ACHN (cell line): Measurements from ENCODE around the gene ENTHD1.
"Not testable (repeated sequence)": the region's sequence is repeated elsewhere in the genome, so short reads cannot be mapped to it uniquely, and the experiment has no call there.

Source experiments
- DNase-seq: peaks from one replicate; pipeline ENCODE4 v3.0.0-alpha.2; 2015
- in situ Hi-C: cut with HindIII; loops from 2 replicates; pipeline ENCODE4 v1.10.0; 2017; ENCODE audit warnings: low sequenced_read_pairs, low pct_ligation_motif_present, low pct_unique_long_range_greater_than_20kb

ENTHD1 gene

DNA sequence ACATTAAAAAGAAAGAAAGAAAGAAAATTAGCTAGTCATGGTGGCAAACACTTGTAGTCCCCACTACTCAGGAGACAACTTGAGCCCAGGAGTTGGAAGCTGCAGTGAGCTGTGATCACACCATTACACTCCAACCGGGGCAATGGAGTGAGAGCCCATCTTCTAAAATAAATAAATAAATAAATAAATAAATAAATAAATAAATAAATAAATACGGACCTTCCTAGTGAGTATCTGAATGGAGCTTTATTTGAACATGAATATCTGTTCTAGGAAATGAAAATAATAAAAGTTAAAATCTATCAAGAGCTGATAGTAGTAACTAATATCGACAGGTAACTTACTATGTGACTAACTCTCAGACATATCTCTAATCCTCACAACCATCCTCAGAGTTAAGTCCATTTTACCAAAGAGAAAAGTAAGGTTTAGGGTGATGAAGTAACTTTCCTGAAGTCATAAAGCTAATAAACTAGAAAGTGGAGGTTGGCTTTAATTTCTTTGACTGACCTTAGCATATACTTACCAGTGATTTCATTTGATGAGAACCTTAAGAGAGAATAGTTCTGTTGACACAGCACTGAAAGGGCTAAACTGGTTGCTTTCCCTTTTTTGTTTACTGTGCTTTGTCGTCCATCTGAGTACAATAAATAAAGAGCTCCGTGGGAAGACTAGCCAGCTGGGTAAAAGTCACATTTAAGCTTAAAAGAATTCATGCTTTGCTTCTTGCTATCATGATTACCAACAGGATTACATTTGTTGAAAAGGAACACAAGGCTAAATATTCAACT lies 22.4 kb downstream of the ENTHD1 start:
- DNase-seq: no peak
- in situ Hi-C loops: no loop called here

DNA sequence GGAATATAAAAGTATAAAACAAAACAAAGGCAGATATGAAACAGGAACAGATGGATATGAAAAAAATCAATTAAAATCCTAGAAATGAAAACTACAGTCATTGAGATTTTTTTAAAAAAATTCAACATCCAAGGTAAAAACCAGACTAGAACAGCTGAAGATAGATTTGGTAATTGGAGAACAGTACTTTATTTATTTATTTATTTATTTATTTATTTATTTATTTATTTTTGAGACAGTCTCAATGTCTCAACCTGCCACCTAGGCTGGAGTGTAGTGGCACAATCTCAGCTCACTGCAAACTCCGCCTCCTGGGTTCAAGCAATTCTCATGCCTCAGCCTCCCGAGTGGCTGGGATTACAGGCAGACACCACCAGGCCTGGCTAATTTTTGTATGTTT lies 23.8 kb downstream of the ENTHD1 start:
- in situ Hi-C loops, DNase-seq: not testable (repeated sequence)

DNA sequence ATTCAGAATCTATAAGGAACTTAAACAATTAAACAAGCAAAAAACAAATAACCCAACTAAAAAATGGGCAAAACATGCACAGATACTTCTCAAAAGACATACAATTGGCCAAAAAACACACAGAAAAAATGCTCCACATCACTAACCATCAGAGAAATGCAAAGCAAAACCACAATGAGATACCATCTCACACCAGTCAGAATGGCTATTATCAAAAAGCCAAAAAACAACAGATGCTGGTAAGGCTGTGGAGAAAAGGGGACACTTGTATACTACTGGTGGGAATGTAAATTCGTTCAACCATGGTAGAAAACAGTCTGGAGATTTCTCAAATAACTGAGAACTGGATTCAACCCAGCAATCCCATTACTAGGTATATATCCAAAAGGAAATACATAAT lies 24.8 kb downstream of the ENTHD1 start:
- no peak for DNase-seq
- in situ Hi-C loops: no loop called here

DNA sequence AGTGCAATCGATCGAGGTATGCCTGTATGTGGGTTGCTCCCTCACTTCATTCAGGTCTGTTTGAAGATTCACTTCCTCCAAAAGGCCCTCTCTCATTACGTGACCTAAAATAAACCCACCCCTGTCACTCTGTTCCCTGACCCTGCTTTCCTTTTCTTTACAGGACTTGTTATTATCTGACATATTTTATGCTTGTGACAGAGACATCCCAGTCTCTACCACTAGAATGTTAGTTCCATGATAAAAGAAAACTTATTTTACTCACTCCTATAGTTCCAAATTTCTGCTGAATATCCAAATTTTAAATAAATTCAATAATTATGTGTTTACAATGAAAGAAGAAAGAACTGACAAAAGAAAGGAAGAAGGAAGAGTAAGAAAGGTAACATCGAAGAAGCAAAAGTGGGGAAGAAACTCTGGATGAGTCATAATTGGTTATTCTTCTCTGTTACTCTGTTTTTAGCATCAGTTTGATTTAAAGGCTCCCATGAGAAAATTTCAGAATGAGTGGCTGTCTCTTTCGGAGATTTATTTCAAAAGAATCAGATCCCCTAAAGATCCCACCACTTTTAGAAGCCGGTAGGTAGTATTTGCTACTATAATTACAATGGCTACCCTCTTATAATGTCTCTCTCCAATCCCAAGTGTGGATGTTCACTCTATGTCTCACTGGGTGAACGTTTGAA lies 33.5 kb downstream of the ENTHD1 start:
- no peak for DNase-seq
- in situ Hi-C loops: no loop called here

DNA sequence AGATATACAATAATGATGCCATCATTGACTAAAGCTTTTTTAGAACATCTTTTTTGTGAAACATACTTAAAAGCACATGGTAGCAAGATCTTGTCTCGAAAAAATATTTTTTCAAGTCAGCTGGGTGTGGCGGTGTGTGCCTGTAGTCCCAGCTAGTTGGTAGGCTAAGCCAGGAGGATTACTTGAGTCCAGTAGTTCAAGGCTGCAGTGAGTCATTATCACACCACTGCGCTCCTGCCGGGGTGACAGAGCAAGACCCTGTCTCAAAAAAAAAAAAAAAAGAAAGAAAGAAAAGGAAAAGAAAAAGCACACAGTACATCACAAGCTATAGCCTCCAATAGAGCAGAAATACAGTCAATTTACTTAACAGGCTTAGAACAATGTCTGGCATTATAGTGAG lies 37.0 kb downstream of the ENTHD1 start:
- no peak for DNase-seq
- in situ Hi-C loops: no loop called here

DNA sequence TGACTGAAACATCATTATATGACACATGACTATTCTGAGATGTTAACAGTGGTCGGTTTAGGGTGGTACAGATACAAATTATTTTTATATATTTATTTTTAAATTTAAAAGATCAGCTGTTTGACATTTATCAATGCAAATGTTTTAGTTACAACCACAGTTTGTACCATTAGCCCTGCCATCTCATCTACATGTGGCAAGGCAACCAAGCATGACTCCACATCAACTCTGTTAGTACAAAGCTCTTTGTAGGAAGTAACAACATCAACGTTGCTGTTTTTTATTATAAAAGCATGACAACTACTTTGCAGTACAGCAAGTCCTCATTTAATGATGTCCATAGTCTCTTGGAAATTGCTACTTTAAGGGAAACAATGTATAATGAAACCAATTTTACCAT lies 40.8 kb downstream of the ENTHD1 start:
- no peak for DNase-seq
- in situ Hi-C loops: no loop called here

DNA sequence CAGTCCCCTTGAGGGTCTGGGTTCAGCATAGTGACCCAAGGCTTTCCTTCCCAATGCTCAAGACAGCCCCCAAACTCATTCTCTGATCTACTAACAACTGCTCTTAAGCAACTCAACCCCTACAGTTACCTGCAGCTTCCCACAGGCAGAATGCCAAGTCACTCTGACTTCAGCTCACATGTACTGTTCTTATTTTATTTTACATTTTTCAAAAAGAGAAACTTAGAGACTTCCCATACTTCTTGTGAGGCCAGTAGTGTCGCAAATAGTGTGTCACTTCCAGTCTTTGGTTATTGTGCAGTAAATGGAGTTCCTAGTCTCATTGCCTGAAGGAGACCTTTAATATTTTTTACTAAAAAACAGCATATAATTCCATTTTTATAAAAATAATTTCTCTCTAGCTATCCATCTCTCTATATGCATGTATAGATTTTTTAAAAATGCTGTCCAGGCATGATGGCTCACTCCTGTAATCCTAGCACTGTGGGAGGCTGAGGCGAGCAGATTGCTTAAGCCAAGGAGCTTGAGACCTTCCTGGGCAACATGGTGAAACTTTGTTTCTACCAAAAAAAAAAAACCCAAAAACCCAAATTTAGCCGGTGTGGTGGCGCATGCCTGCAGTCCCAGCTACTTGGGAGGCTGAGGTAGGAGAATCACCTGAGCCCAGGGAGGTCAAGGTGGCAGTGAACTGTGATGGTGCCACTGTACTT lies 41.8 kb downstream of the ENTHD1 start:
- in situ Hi-C loops: no loop called here
- no peak for DNase-seq

DNA sequence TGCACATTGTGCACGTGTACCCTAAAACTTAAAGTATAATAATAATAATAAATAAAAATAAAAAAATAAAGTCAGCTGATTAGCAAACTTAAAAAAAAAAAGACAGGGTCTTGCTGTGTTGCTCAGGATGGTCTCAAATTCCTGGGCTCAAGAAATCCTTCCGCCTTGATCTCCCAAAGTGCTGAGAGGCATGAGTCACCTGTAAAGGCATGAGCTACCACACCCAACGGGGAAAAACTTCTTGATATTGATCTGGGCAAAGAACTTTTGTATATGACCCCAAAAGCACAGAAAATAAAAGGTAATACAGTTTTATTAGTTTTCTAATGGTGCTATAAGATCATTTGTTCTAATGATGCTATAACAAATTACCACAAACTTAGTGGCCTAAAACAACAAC lies 46.1 kb downstream of the ENTHD1 start:
- in situ Hi-C loops: no loop called here
- no peak for DNase-seq

DNA sequence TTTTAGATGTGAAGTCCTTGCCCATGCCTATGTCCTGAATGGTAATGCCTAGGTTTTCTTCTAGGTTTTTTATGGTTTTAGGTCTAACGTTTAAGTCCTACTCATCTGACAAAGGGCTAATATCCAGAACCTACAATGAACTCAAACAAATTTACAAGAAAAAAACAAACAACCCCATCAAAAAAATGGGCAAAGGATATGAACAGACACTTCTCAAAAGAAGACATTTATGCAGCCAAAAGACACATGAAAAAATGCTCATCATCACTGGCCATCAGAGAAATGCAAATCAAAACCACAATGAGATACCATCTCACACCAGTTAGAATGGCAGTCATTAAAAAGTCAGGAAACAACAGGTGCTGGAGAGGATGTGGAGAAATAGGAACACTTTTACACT lies 47.0 kb downstream of the ENTHD1 start:
- in situ Hi-C loops, DNase-seq: not testable (repeated sequence)

DNA sequence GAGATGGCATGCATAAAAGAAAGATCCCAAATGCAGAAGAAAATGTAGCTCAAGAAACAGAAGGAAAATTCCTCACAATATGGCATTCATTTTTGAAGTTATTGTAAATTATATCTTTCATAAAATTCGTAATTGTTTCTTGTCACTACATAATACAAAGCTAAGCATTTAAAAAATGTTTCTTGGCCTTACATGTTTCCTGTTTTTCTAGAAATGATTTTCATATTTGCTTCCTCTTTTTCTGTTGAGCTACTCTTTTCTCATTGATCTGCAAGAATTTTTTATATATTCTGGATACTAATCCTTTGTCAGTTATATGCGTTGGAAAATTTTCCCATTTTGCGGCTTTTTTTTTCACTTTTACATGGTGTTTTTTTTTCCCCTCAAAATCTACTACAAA lies 48.0 kb downstream of the ENTHD1 start:
- in situ Hi-C loops: no loop called here
- DNase-seq: no peak

DNA sequence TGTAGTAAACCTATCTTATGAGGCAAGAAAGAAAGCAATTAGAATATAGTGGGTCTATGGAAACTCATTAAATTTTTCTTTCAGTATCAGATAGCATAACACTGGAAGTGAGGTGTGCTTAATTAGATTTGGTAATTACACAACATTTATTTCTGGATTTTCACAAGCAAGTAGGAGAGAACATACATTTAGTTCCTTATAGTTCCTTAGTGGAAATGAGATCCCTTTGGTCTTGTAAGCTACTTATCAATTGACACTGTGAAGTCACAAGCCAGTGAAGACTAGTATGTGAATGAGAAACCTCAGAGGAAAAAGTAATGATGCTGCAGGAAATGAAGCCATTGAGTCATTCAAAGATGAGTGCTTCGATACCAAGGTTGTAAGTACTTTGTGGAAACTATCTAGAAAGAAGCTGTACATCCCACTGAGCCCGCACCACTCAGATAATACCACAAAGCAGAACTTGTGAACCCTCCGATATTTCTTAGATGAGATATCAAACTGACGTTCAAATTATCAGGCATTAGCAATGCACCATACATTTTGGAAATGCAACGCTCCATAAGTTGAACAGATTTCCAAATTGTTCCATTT lies 53.5 kb downstream of the ENTHD1 start:
- in situ Hi-C loops: no loop called here
- DNase-seq: no peak

DNA sequence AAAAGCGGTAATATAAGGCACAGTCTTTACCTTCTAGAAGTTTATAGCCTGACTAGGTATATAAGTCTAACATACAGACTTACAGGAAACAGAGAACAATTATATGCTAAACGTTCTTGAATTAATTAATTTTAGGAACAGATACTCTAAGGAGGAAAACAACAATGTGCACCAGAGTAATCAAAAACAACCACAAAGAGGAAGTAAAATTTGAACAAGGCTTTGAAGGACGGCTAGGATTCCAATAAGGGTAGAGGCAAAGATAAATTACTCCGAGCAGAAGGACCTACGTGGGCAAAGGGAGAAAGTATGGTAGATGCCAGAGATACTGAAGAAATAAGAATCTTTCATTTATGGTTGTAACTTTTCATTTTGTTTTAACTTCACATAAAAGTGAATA lies 54.4 kb downstream of the ENTHD1 start:
- no peak for DNase-seq
- in situ Hi-C loops: no loop called here

DNA sequence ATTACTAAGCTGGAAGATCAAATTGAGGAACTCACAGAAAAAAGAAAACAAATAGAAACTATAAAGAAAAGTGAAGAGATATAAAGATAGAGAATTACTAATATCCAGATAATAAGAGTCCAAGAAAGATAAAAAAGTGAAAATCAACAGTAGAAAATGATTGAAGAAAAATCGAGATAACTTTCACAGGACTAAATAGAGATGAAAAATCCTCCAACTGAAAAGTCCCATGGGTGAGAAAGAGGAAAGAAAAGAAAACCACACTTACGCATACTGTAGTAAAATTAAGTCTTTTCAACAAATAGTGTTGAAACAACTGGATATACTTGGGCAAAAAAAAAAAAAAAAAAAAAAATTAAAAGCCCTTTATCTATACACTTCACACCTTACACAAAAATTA lies 60.0 kb downstream of the ENTHD1 start:
- in situ Hi-C loops: no loop called here
- no peak for DNase-seq

DNA sequence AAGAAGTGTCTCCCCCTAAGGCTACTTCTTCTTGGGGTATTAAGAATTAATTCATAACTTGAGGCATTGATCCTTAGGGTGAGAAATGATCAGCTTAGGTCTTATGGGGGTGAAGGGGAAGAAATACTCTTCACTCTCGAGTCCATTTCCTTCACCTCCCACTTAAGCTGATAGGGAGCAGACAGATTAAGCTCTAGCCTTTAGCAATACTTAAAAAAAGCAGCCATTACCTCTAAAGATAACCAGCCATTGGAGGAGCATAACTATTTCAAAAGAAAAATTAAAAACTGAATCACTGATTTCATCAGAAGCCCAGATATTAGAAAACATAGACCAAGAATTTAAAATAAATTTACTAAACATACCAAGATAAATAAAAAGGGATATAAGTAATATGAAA lies 60.5 kb downstream of the ENTHD1 start:
- in situ Hi-C loops: no loop called here
- DNase-seq: no peak

DNA sequence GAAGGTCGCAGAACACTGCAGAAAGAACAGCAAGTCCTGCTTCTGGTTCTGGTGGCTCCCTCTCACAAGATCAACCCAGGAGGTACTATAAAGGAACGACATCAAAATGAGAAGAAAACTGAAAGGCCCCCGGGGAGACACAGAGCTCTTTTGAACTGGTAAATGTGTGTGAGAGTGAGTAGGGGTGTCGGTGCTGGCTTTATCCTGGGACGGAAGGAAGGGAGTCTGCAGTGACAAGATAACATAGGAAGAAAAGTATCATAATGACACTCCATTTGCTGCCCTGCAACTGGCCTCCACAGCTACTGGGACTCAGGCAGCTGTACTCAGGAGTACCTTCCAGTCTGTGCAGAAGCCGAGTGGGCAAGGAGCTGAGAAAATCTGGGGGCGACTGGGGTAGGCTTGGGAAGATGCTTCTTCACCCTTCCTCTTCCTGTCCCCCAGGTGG lies 60.9 kb downstream of the ENTHD1 start:
- DNase-seq: no peak
- in situ Hi-C loops: no loop called here

DNA sequence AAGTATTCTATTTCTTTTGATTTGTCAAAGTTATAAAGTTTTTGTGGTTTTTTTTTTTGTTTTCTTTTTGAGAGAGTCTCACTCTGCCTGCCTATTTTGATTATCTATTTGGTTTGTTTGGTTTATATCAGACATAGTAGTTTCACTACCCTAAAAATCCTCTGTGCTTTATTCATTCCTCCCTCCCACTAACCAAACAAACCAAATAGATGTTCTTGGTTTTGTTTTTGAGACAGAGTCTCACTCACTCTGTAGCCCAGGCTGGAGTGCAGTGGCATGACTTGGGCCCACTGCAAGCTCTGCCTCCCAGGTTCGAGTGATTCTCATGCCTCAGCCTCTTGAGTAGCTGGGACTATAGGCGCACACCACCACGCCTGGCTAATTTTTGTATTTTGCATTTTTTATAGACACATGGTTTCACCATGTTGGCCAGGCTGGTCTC lies 67.9 kb downstream of the ENTHD1 start:
- in situ Hi-C loops: no loop called here
- no peak for DNase-seq

DNA sequence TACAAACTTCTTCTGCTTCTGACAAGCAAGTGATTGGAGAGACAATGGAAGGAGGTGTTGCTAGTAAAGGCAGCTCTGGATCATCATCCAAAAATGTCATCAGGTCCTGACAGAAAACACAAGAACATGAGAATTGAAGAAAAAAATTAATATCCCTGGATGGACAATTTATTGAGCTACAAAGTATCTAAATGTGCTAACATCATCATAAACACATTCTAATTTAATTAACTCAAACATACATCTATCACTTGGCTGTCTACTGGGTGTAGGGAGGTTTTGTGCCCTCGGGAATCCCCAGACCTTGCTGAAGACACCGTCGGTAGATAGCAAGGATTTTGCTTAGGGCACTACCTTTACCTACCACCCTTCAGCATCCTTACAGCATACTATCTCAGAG lies 72.6 kb downstream of the ENTHD1 start:
- in situ Hi-C loops: no loop called here
- DNase-seq: no peak

DNA sequence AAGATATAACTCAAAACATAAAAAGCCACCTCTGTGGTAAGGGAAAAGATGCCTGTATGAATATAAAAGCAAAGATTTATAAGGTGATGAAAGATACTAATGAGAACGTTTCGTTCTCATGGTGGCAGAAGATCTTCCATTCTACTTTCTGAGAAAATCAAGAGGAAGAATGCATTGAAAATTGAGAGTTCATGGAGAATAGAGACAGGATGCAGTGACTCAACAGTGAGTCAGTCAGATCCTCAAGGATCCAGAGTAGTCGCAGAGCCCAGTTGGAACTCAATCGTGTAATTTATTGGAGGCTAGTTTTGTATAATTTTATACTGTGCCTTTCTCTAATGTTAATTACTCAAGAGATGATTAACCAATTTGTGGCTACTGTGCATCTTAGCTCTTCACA lies 73.3 kb downstream of the ENTHD1 start:
- peak; percentile 55 for DNase-seq
- in situ Hi-C loops: no loop called here

DNA sequence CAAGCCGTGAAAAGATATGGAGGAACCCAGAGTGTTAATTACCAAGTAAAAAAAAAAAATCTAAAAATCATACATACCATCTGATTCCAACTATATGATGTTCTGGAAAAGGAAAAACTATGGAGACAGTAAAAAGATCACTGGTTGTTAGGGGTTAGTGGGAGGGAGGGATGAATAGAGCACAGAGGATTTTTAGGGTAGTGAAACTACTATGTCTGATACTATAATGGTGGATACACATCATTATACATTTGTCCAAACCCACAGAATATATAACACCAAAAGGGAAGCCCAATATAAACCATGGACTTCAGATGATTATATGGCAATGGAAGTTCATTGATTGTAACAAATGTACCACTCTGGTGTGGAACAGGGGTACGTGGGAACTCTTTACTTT lies 74.1 kb downstream of the ENTHD1 start:
- in situ Hi-C loops: no loop called here
- no peak for DNase-seq
